HL-60 (cell line): ENCODE measurements around the gene GSTA4.

Source experiments
- POLR2AphosphoS5 ChIP-seq: IDR thresholded peaks from 2 replicates; pipeline ENCODE4 v1.6.1; 2012; ENCODE audit warnings: low read depth
- TF ChIP-seq, protein P1 (sequence below): IDR thresholded peaks from one replicate; pipeline ENCODE4 v1.5.1; 2011; ENCODE audit warnings: low read length, control low read depth, inconsistent platforms; ENCODE audit not compliant: insufficient read depth

DNA sequence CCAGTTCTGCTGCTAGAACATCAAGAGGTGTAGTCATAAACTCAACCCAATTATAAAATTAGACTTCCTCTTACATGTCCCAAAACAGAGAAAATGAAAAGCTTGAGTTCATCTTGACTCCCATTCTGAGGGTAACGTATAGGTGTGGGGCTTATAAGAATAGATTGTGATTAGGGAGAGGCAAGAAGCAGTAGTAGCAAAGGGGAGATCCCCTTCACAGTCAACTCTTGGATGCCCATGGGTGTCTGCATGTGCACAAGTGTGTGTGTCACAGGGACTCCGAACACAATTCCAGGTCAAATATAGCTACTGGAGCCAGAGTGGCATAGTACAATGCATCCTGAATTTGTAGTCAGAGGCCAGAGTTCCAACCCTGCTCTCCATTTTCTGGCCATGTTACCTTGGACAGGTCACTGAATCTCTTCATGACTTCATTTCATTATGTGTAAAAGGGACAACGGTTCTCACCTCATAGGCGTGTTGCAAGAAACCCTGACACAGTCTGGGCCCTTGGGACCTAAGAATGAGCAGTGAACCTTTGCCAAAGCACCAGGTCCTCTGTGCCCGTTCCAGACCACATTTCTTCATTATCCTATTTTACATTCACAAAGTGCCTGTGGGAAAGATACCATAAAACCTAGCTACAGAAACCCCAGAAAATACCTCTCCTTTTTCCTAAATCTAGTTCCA lies 11.8 kb downstream of the GSTA4 start:
- TF ChIP-seq, protein P1, sequence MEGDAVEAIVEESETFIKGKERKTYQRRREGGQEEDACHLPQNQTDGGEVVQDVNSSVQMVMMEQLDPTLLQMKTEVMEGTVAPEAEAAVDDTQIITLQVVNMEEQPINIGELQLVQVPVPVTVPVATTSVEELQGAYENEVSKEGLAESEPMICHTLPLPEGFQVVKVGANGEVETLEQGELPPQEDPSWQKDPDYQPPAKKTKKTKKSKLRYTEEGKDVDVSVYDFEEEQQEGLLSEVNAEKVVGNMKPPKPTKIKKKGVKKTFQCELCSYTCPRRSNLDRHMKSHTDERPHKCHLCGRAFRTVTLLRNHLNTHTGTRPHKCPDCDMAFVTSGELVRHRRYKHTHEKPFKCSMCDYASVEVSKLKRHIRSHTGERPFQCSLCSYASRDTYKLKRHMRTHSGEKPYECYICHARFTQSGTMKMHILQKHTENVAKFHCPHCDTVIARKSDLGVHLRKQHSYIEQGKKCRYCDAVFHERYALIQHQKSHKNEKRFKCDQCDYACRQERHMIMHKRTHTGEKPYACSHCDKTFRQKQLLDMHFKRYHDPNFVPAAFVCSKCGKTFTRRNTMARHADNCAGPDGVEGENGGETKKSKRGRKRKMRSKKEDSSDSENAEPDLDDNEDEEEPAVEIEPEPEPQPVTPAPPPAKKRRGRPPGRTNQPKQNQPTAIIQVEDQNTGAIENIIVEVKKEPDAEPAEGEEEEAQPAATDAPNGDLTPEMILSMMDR: no peak
- TF ChIP-seq POLR2AphosphoS5: no peak
